Panc1 (cell line): Measurements from ENCODE around the gene DPP9. TPM values are rescaled to one million over a fixed set of nuclear protein-coding genes. Genes with fewer than 3 reads are reported as not detected.
A peak's percentile ranks its signal among the peaks of the same experiment; 100 is the strongest.

Experiments
- ATAC-seq: fragments of 200-7000 bp; cut with Tn5 transposase; 2 replicates; pipeline ENCODE4 v1.9.1; 2020; ENCODE audit warnings: mild to moderate bottlenecking, moderate library complexity
- BruUV-seq: library from RNA; stranded (reverse); fragments of 400-500 nt; replicated peaks from 2 replicates; lab custom pipeline; 2021; lab: Mats Ljungman, UMichigan
- CTCF ChIA-PET: fragments of 300-600 bp; sonication (Branson Sonifier 250); formaldehyde crosslinking; loops from one replicate; lab custom pipeline; 2022; ENCODE audit warnings: antibody characterized with exemption; lab: Charles Lee
- POLR2A ChIA-PET: fragments of 300-600 bp; sonication (Branson Sonifier 250); formaldehyde crosslinking; loops from one replicate; lab custom pipeline; 2022; ENCODE audit warnings: antibody characterized with exemption; lab: Charles Lee
- DNase-seq: peaks from one replicate; pipeline ENCODE4 v3.0.0-alpha.2; 2010; ENCODE audit warnings: low read depth, low spot score
- H3K27ac ChIP-seq: 2 replicates; pipeline ENCODE4 v1.5.1; 2011; ENCODE audit warnings: mild to moderate bottlenecking, low read length, inconsistent platforms
- H3K27me3 ChIP-seq: fragments of 200-500 bp; sonication (Bioruptor generic); 2 replicates; pipeline ENCODE4 v1.6.0; 2014; ENCODE audit warnings: low read length, inconsistent platforms; ENCODE audit not compliant: control insufficient read depth, insufficient read depth
- H3K36me3 ChIP-seq: fragments of 200-500 bp; sonication (Bioruptor generic); 2 replicates; pipeline ENCODE4 v1.5.1; 2014; ENCODE audit warnings: inconsistent platforms, mild to moderate bottlenecking, low read length, moderate library complexity; ENCODE audit not compliant: control insufficient read depth, insufficient read depth
- H3K4me1 ChIP-seq: 2 replicates; pipeline ENCODE4 v1.5.1; 2011; ENCODE audit warnings: inconsistent platforms, mild to moderate bottlenecking, low read length, moderate library complexity; ENCODE audit not compliant: control insufficient read depth, insufficient read depth
- H3K4me3 ChIP-seq, 2 experiments: 2 replicates each; pipeline ENCODE4 v1.5.1; 2011 to 2012; ENCODE audit warnings: low read depth in 2 of 2, low read length in 2 of 2, mild to moderate bottlenecking in 2 of 2, inconsistent platforms in 1 of 2, moderate library complexity in 1 of 2
- H3K9me3 ChIP-seq: fragments of 200-500 bp; sonication (Bioruptor generic); 2 replicates; pipeline ENCODE4 v1.5.1; 2014; ENCODE audit warnings: low read depth, mild to moderate bottlenecking, inconsistent platforms, low read length, moderate library complexity; ENCODE audit not compliant: control insufficient read depth, insufficient read depth
- POLR2AphosphoS5 ChIP-seq: IDR thresholded peaks from 2 replicates; pipeline ENCODE4 v1.6.1; 2012; ENCODE audit warnings: mild to moderate bottlenecking, low read depth, low read length, moderate library complexity
- REST ChIP-seq, 2 experiments: IDR thresholded peaks; 2 replicates each; pipeline ENCODE4 v1.6.1; 2011 to 2012; ENCODE audit warnings: low read depth in 2 of 2, control low read depth in 1 of 2, low read length in 1 of 2, mild to moderate bottlenecking in 1 of 2, moderate library complexity in 1 of 2; ENCODE audit not compliant: insufficient read depth in 1 of 2
- SIN3A ChIP-seq: IDR thresholded peaks from 2 replicates; pipeline ENCODE4 v1.6.1; 2012; ENCODE audit warnings: low read depth, mild to moderate bottlenecking, low read length, moderate library complexity, borderline replicate concordance; ENCODE audit not compliant: insufficient read depth
- TCF7L2 ChIP-seq: IDR thresholded peaks from 2 replicates; pipeline ENCODE4 v1.6.1; 2011; ENCODE audit warnings: mild to moderate bottlenecking, low read depth, low read length, inconsistent platforms
- in situ Hi-C: cut with HindIII; loops from 2 replicates; pipeline ENCODE4 v1.10.0; 2016; ENCODE audit warnings: low sequenced_read_pairs, low pct_unique_long_range_greater_than_20kb
- intact Hi-C: fragments of 100-400 bp; cut with micrococcal nuclease; formaldehyde crosslinking; loops from one replicate; pipeline ENCODE4 v1.10.0; 2022; ENCODE audit not compliant: unreplicated experiment
- microRNA-seq: library from miRNA; unstranded; fragments of <30 nt; microRNA quantifications from one replicate; pipeline ENCODE4 v1.1.0, GENCODE V29; 2020; ENCODE audit not compliant: unreplicated experiment
- total RNA-seq: library from RNA; stranded (reverse); gene quantifications from one replicate; pipeline ENCODE4 v1.2.1, GENCODE V29; 2021; ENCODE audit not compliant: unreplicated experiment
- TF ChIP-seq, protein P1 (sequence below): fragments of 450-650 bp; IDR thresholded peaks from 2 replicates; pipeline ENCODE4 v1.5.1; 2017; ENCODE audit warnings: mild to moderate bottlenecking

Gene DPP9
- total RNA-seq, 1 experiment from 2014 or later = 108 TPM

GRCh38 chr19:4635754-4636116, 87.9 kb downstream of the DPP9 start:
- H3K4me1 ChIP-seq = peaks cover 3% of the 10 kb centered on the region
- CTCF ChIA-PET = interaction anchor here (0.6 to 2.2 kb wide), 4 partner anchors 8 to 69 kb away, joined by 3 to 12 read pairs (median 6); no protein-coding TSS in a partner anchor
- ATAC-seq (no peak), DNase-seq (no peak)
- no TSS peak for BruUV-seq
- no peaks in the 10 kb centered on the region for H3K9me3 ChIP-seq
- in situ Hi-C loops = no loop called here
- TF ChIP-seq REST (IDR thresholded peaks at IDR 0.05; ENCODE audit: insufficient read depth in 1 of 2, low read depth in 2 of 2, low read length in 1 of 2) = no peak
- TF ChIP-seq TCF7L2 = no peak
- no peak for TF ChIP-seq SIN3A
- no peak for TF ChIP-seq POLR2AphosphoS5
- TF ChIP-seq, protein P1, sequence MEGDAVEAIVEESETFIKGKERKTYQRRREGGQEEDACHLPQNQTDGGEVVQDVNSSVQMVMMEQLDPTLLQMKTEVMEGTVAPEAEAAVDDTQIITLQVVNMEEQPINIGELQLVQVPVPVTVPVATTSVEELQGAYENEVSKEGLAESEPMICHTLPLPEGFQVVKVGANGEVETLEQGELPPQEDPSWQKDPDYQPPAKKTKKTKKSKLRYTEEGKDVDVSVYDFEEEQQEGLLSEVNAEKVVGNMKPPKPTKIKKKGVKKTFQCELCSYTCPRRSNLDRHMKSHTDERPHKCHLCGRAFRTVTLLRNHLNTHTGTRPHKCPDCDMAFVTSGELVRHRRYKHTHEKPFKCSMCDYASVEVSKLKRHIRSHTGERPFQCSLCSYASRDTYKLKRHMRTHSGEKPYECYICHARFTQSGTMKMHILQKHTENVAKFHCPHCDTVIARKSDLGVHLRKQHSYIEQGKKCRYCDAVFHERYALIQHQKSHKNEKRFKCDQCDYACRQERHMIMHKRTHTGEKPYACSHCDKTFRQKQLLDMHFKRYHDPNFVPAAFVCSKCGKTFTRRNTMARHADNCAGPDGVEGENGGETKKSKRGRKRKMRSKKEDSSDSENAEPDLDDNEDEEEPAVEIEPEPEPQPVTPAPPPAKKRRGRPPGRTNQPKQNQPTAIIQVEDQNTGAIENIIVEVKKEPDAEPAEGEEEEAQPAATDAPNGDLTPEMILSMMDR = no peak
- intact Hi-C loops = loop anchor here (5.0 kb wide), 1 partner anchor 58 kb away; no protein-coding TSS in a partner anchor
- no peaks in the 10 kb centered on the region for H3K27me3 ChIP-seq
- peaks cover 4% of the 10 kb centered on the region; the same call in 1 of the 2 replicates for H3K36me3 ChIP-seq
- POLR2A ChIA-PET = no interaction called here
- no peak overlapping the region for H3K27ac ChIP-seq
- peak overlapping the region; percentile 38 to 61 for H3K4me3 ChIP-seq

- H3K36me3 ChIP-seq = no peaks in the 10 kb centered on the region
- ATAC-seq = peak; percentile 84
- H3K27me3 ChIP-seq = no peaks in the 10 kb centered on the region
- H3K27ac ChIP-seq = no peak overlapping the region
- POLR2A ChIA-PET = interaction anchor here (0.6 kb wide), 1 partner anchor 103 kb away, joined by 4 read pairs; no protein-coding TSS in a partner anchor
- no peaks in the 10 kb centered on the region for H3K9me3 ChIP-seq
- TF ChIP-seq TCF7L2 = no peak
- TF ChIP-seq, protein P1 = peak; percentile 90
- no TSS peak for BruUV-seq
- peaks cover 3% of the 10 kb centered on the region; the same call in 1 of the 2 replicates for H3K4me1 ChIP-seq
- CTCF ChIA-PET = interaction anchor here (0.8 to 2.0 kb wide), 3 partner anchors 49 to 66 kb away, joined by 3 to 6 read pairs (median 3); no protein-coding TSS in a partner anchor
- intact Hi-C loops = no loop called here
- no peak overlapping the region for H3K4me3 ChIP-seq
- DNase-seq = peak; percentile 80
- in situ Hi-C loops = no loop called here
Measured at GRCh38 chr19:4633140-4633967, 90.3 kb downstream of the DPP9 start.

Small RNAs within 50 kb of the gene (microRNA-seq; reads per million reads assigned to microRNA genes)
- gene MIR7-3 = 0.95 reads per million

Other genes with a start within 250 kb of the DPP9 start
- 10.2 TPM for gene PLIN4, start 205.4 kb downstream of the DPP9 start, total RNA-seq
- 0.64 TPM for gene PLIN5, start 188.6 kb downstream of the DPP9 start, total RNA-seq
- gene LRG1, start 183.8 kb downstream of the DPP9 start, total RNA-seq = 0.08 TPM
- gene SEMA6B, start 164.2 kb downstream of the DPP9 start, total RNA-seq = 5.7 TPM
- gene TNFAIP8L1, start 84.3 kb downstream of the DPP9 start, total RNA-seq = 4.8 TPM
- gene MYDGF, start 53.5 kb downstream of the DPP9 start, total RNA-seq = 78.1 TPM
- 13.4 TPM for gene FEM1A, start 67.9 kb upstream of the DPP9 start, total RNA-seq
- gene TICAM1, start 107.9 kb upstream of the DPP9 start, total RNA-seq = 12.2 TPM
- gene PLIN3, start 143.8 kb upstream of the DPP9 start, total RNA-seq = 157 TPM
- gene ARRDC5, start 179.1 kb upstream of the DPP9 start, total RNA-seq = not detected
- gene UHRF1, start 185.7 kb upstream of the DPP9 start, total RNA-seq = 53.6 TPM
- 18.4 TPM for gene KDM4B, start 245.3 kb upstream of the DPP9 start, total RNA-seq